HG02642 (cell line): ENCODE measurements around the gene DIP2B.

Experiments used
- ATAC-seq: cut with Tn5 transposase; IDR thresholded peaks from one replicate; pipeline ENCODE4 v1.9.1; 2021; ENCODE audit warnings: mild to moderate bottlenecking; ENCODE audit not compliant: unreplicated experiment, poor library complexity

DIP2B gene

DNA sequence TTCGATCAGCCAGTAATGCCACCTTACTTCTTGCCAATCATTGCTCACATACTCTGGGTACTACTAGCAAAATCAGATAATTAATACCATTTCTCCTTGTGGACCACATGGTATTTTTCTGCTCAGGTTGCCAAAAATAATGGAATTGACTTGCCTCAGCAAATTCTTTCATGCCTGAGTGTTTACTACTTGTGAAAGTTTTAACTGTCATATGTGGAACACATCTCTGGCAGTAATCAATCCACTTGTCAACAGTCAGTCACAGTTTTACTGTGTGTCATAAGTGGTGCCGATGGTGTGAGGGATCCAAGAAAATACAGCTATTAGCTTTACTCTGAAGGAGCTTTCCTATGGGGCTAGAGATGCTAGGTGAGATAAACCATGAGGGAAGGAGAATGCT is 203.8 kb downstream of the DIP2B start:
- ATAC-seq, result no peak

DNA sequence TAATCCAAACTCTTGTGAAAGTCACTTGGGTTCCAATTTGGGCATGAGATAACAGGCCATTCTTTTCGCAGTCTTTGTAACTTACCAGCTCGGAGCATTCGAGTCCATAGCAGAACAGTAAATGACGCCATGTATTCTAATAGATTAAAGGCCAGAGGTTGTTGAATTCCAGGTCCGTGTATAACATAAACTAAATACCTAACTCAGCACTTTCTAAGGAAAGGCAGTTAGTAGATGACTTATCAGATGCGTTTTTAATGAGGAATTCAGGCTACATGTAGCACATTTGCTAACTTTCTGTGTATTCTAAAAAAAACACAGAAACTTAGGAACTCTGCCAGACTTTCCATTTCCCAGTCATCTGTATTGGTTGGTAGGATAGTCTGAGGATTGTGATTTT is 206.3 kb downstream of the DIP2B start:
- no peak for ATAC-seq

DNA sequence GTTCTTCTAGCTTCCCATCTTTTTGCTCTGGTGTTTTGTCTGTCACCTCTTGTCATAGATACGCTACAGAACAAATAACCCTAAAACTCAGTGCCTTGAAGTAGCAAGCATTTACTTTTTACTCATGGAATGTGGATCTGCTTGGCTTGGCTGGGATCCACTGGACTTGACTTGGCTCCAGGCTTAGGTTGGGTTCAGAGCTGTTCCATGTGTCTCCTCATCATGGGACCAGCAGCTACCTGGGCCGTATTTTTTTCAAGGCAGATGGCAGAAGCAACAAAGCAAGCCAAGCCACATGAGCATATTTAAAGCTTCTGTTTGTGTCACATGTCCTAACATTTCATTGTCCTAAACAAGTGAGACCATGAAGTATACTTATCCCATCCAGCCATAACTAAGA is 210.4 kb downstream of the DIP2B start:
- no peak for ATAC-seq

DNA sequence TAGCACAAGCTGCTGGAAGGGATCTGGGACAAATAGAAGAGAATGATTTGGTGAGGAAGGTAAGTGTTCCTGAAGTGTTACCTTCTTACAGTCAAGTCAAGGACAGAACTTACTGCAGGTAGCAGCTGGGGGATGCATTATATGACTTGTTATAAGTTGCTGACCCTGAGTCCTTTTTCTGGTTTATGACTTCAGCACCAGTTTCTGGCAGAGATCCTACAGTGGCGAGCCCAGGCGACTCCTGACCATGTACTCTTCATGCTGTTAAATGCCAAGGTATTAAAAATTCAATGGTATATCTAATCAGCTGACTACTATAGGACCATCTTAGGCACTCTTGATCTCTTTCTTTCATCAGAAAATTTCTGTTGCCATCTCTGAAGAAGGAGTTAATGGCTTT is 214.0 kb downstream of the DIP2B start:
- no peak for ATAC-seq

DNA sequence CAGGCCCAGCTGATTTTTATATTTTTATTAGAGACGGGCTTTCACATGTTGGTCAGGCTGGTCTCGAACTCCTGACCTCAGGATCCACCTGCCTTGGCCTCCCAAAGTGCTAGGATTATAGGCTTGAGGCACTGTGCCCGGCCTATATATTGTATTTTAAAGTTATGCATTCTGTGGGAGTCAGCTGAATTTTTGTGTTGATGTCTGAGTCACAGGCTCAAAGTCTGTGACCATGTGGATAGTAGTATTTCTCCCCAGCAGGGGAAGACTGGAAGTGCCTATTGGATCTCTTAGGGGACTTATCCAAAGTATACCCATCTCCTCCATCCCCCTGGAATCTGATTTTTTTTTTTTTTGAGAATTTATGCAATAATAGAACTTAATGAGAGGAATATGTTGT is 215.3 kb downstream of the DIP2B start:
- ATAC-seq, result no peak

DNA sequence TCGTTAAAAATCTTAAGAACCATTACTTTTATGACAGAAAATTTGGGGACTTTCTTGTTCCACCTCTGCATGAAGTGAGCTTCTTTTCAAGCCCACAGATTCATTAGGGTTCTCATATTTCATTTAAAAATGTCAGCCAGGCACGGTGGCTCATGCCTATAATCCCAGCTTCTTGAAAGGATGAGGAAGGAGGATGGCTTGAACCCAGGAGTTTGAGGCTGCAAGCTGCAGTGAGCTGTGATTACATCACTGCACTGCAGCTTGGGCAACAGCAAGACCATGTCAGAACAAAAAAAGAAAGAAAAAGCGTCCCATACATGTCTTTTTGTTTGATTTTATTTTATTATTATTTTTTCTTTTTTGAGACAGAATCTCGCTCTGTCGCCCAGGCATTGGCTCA is 215.7 kb downstream of the DIP2B start:
- no peak for ATAC-seq

DNA sequence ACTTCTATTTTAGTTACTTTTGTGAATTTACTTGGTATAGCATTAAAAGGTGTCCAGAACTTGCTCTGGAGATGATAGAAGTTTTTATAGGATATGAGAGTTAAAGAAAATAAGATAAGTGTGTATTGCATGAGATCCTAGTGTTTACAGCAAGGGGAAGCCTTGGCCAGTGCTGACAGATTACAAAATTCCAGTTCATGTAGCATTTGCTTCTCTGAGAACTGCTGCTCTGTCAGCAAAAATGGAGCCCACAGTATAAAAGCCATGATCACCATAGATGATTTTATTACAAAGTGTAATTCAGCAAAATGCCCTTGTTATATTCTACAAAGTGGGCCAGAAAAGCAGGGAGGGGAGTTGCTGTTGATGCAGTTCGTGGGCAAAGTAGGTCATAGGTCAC is 219.1 kb downstream of the DIP2B start:
- ATAC-seq, result no peak

DNA sequence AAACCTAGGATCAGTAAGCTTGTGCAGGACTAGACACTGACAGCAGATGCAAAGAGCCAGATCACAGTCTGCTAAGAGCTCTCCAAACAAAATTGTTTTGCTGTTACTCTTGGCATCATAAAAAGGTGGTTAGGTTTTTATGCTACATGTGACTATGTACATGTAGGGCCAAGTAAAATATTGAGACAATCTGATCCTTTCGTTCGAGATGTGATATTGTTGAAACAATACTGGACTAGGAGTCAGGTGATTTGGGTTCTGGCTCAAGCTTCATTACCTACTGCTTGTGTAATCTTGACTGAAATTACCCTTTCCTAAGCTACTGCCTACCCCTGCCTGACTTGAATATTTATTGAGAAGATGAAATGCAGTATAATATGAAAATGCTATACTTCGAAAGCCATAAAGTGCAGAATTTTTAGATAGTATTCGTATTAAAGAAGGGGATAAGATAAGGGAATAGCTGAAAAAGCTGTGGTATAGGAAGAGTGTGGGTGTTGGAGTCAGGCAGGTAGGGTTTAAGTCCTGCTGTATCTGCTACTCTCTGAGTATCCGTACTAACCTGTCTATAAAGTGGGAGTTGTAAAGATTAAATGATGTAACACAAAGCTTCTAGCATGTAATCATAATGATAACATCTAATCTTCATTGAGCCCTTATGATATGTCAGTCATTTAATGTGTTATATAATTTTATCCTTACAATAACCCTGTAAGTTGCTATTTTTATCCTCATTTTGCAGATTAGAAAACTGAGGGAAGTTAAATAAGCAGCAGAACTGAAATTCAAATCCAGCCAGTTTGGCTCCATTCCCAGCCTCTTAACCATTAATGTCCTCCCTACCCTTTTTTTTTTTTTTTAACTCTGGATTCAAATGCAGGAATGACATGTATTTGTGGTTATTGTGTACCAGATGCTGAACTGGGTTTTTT is 220.5 kb downstream of the DIP2B start:
- ATAC-seq, result no peak

DNA sequence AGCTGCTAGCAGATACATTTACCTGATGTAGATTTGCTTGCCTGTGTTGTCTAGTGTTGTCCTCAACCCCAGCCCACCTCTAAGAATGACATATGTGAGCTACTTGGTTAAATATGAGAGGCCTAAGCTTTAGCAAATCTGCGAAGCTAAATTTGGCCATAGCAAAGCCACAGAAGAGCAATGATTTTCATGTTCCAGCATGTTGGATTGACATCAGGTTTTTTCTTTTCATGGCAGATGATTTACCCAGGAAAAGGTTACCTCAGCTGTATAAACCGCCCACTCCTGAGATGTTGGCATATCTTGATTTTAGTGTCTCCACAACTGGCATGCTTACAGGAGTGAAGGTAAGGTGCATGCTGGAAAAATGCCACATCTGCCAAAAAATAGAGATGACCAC is 222.7 kb downstream of the DIP2B start:
- no peak for ATAC-seq

DNA sequence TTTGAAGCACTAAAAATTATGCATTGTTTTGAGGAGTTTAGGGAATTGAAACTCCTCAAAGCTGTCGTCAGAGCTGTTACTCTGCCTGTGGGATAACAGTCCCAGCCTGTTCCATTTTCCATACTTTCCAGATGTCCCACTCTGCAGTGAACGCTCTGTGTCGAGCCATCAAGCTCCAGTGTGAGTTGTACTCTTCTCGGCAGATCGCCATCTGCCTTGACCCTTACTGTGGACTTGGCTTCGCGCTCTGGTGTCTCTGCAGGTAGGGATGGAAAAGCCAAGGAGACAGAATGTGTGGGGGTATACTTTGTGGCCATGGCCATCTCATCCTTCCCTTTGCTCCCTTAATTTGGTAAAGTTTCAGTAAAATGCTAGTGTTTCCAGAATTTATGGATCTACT is 223.6 kb downstream of the DIP2B start:
- ATAC-seq, result no peak

DNA sequence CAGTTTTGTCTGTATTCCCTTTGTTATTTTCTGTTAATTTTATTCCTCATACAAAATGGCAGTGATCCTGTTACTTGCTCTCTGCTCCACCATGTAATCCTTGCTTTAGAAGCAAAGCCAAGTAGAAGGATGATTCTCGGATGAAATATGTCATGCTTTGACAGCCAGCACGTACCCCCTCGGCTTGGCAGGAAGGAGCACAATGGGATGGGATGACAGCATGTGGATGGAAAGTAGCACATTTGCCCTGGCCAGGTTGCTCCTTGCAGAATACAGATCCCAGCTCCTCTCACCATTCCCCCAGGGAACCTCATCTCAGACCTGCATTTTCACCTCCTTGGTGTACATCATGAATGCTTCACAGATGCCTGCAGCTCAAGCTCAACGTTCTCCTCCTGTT is 224.1 kb downstream of the DIP2B start:
- ATAC-seq, result no peak

DNA sequence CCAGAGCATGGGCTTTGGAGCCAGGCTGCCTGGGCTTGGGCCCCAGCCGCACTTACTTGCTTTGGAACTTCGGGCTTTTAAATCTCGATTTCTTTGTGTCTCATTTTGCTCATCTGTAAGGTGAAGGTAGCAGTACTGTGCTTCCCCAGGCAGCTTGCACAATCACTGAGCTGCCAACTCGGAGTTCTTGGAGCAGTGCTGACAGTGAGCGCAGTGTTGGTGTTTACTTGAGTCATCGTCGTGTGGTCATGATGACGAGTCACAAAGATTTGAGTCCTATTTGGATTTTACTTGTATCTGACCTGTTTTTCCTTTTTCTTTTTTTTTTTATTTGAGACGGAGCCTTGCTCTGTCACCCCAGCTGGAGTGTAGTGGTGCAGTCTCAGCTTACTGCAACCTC is 227.8 kb downstream of the DIP2B start:
- no peak for ATAC-seq

DNA sequence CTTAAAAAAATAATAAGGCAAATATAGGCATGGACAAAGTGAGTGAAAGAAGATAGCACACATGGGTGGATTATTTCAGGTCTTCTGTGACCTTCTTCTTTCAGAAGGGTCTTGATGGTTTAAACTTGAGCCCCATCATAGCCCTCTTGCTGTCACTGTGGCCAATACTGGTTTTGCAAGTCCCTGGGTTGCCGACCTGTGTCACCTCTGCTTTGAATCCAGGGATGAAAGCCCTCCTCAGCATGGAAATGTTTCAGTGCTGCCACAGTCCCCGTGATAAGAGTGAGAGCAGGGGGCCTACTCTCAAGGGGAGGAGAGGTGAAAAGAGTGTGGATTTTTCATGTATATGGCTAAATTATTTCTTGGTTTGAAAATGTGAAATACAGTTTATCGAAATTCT is 228.9 kb downstream of the DIP2B start:
- ATAC-seq, result no peak

DNA sequence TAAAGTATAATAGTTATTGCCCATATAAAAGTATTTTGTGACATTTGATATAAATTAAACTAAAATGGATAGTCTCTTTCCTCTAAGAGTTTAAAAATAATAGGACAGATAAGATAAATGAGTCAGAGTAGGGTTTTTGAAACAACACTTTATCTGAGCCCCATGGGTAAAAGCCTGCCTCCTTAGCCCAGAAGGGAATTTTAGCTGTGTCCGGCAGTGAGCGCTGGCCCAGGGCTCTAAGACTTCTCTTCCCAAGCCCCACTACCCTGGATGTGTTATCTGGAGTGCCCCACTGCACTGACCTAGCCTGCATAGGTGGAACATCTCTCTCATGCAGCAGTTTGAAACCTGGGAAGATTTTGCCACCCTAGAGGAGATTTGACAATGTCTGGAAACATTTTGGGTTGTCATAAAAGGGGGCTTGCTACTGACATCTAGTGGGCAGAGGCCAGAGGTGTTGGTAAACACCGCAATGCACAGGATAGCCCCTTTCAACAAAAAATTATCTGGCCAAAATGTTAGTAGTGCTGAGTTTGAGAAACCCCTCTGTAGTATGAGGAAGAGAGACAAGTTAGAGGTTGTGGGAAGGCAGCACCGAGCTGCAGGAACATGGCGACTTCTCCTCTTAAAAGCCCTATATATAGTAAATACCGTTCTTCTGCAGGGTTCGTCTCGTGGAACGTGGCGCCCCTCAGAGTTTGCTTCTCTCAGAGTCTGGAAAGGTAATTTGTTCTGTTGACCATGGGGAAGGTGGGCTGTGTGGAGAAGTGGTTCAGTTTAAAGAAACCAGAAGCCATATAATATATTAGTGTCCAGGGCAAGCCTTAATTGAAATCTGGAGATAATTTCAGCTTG is 229.9 kb downstream of the DIP2B start:
- no peak for ATAC-seq

DNA sequence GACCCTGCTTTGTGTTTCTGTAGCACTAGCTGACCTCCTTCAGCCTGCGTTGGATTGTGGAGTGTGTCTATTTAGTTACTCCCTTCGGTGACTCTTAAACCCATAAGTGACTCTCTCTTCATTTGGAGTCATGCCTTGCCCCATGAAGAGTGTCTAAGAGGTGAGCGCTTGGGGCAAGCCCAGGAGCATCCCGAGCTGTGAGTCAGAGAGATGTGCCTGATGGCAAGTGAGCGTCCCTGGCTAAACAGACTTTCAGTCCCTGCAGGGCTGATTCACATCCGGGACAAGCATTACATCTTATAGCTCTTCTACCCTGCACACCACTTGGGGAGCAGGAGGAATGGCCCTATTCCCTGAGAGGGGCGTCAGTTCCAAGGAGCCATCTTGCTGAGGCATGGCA is 234.8 kb downstream of the DIP2B start:
- ATAC-seq, result no peak

DNA sequence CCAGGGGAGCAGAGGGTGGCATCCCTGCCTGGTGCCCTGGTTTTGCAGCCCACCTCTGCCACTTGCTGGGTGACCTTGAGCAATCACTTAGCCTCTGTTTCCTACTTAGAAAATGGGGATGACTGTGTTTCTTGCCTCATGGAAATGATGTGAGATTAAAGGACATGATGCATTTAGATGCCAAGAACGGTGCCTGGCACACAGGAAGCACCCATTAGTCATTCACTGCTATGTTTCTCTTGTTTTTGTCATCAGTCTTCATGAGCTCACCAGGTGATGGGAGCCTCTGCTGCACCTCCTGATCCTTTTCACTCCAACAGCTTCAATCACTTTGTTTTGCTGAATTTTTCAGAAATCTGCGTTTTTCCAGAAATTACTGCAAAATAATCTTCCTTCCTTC is 235.5 kb downstream of the DIP2B start:
- no peak for ATAC-seq

DNA sequence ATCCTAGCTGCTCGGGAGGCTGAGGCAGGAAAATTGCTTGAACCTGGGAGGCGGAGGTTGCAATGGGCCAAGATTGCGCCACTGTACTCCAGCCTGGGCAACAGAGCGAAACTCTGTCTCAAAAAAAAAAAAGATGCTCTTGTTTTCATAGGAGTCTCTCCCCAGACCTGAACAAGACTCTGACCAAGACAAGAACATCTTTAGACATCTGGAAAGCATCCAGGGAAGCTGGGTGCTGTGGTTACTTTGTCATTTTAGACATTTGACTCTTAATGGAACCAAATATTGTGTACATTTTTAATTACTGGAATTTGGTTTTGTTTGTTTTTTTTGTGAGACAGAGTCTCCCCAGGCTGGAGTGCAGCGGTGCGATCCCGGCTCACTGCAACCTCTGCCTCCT is 238.0 kb downstream of the DIP2B start:
- no peak for ATAC-seq

DNA sequence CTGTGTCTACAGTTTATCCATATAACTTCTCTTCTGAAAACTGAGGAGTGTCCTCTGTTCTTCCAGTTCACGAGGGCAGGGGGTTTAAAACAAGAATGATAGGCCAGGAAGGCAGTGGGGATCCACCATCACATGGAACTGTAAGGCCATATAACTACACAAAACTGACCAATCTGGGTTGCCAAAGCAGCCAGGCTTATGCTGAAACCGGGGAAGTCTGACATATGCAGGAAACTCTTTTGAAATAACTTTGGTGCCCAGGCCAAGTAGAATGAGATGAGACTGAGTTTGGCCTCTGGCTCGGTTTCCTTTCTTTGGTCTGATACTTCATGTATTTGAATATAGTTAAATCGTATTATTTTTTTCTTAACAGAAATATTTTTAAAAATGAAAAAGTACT is 241.1 kb downstream of the DIP2B start:
- no peak for ATAC-seq

DNA sequence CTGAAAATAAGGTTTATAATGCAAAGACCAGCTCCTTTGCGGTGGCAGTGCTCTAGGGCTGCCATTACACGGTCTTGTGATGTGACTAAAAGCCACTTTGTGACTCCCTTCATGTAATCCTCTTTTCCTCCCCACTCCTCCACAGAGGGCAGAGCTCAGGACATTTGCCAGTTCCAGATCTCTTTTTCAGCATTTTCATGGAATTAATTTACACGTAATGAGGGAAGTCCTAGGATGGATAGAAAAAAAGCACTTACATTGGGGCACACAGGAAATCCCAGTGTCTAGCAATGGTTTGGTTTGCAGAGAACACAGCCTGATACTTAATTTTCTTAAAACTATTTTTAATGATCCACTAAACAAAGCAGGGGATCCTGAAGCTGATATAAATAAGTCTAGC is 241.6 kb downstream of the DIP2B start:
- no peak for ATAC-seq

DNA sequence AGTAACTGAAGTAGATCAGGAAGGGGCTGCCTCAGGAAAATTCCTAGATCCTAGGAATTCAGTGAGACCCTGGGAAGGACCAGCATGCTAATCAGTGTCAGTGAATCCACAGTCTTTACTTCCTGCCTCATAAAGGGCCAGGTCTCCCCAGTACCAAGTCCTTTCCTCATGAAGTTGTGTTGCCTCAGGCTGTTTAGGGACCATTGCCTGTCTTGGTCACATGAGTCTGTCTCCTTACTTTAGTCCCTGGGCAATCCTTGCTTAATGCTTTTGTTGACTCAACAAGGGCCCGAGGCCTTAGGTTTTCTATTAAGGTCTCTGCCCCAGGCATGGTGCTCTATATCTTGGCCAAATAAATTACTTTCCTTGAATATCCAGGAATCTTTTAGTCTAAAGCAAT is 243.0 kb downstream of the DIP2B start:
- ATAC-seq, result no peak

DNA sequence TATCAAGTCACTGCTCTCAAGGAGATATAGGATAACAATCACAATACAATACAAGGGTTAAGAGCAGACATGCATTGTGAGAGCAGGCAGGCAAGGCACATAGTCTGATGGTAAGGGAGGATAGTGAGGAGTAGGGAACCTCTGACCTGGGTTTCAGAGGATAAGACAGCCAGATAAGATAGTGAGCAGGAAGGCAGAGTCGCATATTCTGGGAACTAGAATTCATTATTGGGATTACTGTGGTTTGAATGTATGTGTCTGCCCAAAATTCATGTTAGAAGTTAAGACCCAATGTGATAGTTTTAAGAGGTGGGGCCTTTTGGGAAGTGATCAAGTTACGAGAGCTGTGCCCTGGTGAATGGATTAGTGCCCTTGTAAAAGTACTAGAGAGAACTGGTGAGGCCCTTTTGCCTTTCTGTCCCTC is 244.7 kb downstream of the DIP2B start:
- ATAC-seq, result no peak

DNA sequence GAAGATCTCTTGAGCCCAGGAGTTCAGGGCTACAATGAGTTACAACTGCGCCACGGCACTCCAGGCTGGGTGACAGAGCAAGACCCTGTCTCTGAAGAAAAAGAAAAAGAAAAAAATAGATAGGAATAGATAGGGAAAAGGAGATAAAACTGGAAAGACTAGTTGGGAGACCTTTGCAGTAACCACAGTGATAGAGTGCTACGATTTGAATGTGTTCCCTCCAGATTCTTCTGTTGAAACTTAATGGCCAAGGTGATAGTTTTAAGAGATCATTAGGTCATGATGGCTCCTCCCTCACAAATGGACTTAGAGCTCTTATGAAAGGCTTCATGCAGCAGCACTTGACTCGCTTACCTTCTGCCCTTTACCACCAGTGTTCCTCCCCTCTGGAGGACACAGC is 245.6 kb downstream of the DIP2B start:
- no peak for ATAC-seq
